GM12878 (cell line): Measurements from ENCODE around the gene LGALS1. TPM values are rescaled to one million over a fixed set of nuclear protein-coding genes. Genes with fewer than 3 reads are reported as not detected.

Experiments used
- ATF7 ChIP-seq: fragments of 450-650 bp; IDR thresholded peaks from 2 replicates; pipeline ENCODE4 v1.6.1; 2016; ENCODE audit warnings: low read depth, mild to moderate bottlenecking
- EZH2 ChIP-seq: IDR thresholded peaks from 2 replicates; pipeline ENCODE4 v1.6.1; 2012; ENCODE audit warnings: low read depth, mild to moderate bottlenecking, control low read depth, inconsistent platforms, low read length, borderline replicate concordance; ENCODE audit not compliant: control insufficient read depth
- IKZF1 ChIP-seq: fragments of 450-650 bp; conservative IDR thresholded peaks from 2 replicates; pipeline ENCODE4 v1.6.1; 2017; ENCODE audit warnings: antibody characterized with exemption, mild to moderate bottlenecking
- MLLT1 ChIP-seq: fragments of 450-650 bp; IDR thresholded peaks from 2 replicates; pipeline ENCODE4 v1.6.1; 2016; ENCODE audit warnings: mild to moderate bottlenecking
- MXI1 ChIP-seq: fragments of 150-350 bp; IDR thresholded peaks from 2 replicates; pipeline ENCODE4 v1.6.1; 2011; ENCODE audit warnings: low read depth, mild to moderate bottlenecking, inconsistent platforms, low read length, improper control_type of control experiment
- PKNOX1 ChIP-seq: fragments of 450-650 bp; IDR thresholded peaks from 2 replicates; pipeline ENCODE4 v1.6.1; 2016; ENCODE audit warnings: mild to moderate bottlenecking
- POLR2AphosphoS2 ChIP-seq: IDR thresholded peaks from 2 replicates; pipeline ENCODE4 v1.6.1; 2011; ENCODE audit warnings: low read depth, mild to moderate bottlenecking, low read length, improper control_type of control experiment, moderate library complexity
- RAD21 ChIP-seq: IDR thresholded peaks from 2 replicates; pipeline ENCODE4 v1.6.1; 2011; ENCODE audit warnings: mild to moderate bottlenecking, low read depth, low read length, moderate library complexity; ENCODE audit not compliant: insufficient read depth
- RBBP5 ChIP-seq: fragments of 200-600 bp; sonication (generic); conservative IDR thresholded peaks from 2 replicates; pipeline ENCODE4 v1.6.1; 2016
- REST ChIP-seq: IDR thresholded peaks from 2 replicates; pipeline ENCODE4 v1.6.1; 2012; ENCODE audit warnings: mild to moderate bottlenecking, low read depth, low read length
- SIN3A ChIP-seq: IDR thresholded peaks from 2 replicates; pipeline ENCODE4 v1.6.1; 2012; ENCODE audit warnings: low read depth, low read length, improper control_type of control experiment
- SREBF1 ChIP-seq: IDR thresholded peaks from 2 replicates; pipeline ENCODE4 v1.6.1; 2012; ENCODE audit warnings: mild to moderate bottlenecking, low read length
- TCF7 ChIP-seq: IDR thresholded peaks from 2 replicates; pipeline ENCODE4 v1.6.1; 2014; ENCODE audit warnings: antibody characterized with exemption, borderline replicate concordance
- polyA plus RNA-seq, 11 experiments: library from polyadenylated mRNA; depleted of rRNA in 4 of 11; unstranded in 6 of 11; stranded (reverse) in 5 of 11; fragments of >200 nt; fragmentation: Nextera tagmentation in 4 of 11; fragmentation: Illumina TruSeq in 1 of 11; extraction: Ambion mirVana in 4 of 11; extraction: Trizol in 1 of 11; gene quantifications; 1 replicate in 1 of 11; 2 replicates in 10 of 11; pipeline versions ENCODE4 v1.2.1 to v1.2.3, GENCODE V29; 2011 to 2016; ENCODE audit warnings: inconsistent platforms in 2 of 11, missing spikeins in 2 of 11, low read depth in 1 of 11
- total RNA-seq, 4 experiments: library from RNA; depleted of rRNA in 3 of 4; stranded (reverse); fragments of >200 nt in 3 of 4; fragmentation: Illumina TruSeq in 1 of 4; extraction: Trizol in 1 of 4; gene quantifications; 2 replicates each; pipeline versions ENCODE4 v1.2.1 to v1.2.3, GENCODE V29; 2013 to 2021

The LGALS1 gene
- total and polyA plus RNA-seq, 10 of the 15 experiments (the other 5 are each of a cell fraction or from before 2014, with no cell fraction given): 312 to 1,889 (median 706) TPM

- TF ChIP-seq TCF7 (no peak), REST (no peak), ATF7 (peak; percentile 91), SIN3A (0 out of 2 replicates have a peak, but pooled peaks have one; percentile 56), POLR2AphosphoS2 (no peak), EZH2 (no peak), SREBF1 (no peak), IKZF1 (no peak), RAD21 (peak; percentile 64), RBBP5 (no peak), MLLT1 (peak; percentile 96), PKNOX1 (peak; percentile 33; the same call in 1 of the 2 replicates), MXI1 (peak; percentile 48; the same call in 1 of the 2 replicates)
- TF ChIP-seq, all 136 proteins: peak for 10
Observed at GRCh38 chr22:37661160-37661924, 14.1 kb upstream of the LGALS1 start (continued).
